WI38 (cell line): ENCODE measurements around the gene THBS1.

Source experiments
- H3K4me3 ChIP-seq: 2 replicates; pipeline ENCODE4 v1.5.1; 2011; ENCODE audit warnings: low read depth, mild to moderate bottlenecking, control low read depth, low read length
- CTCF ChIP-seq: IDR thresholded peaks from 2 replicates; pipeline ENCODE4 v1.5.1; 2012; ENCODE audit warnings: low read depth, mild to moderate bottlenecking, control low read depth, low read length

The THBS1 gene

GRCh38 chr15:39580485-39581241 is at the start of gene THBS1:
THBS1 (plus strand) TSS chr15:39581079; CDS start chr15:39581858, 779 bp downstream.
- peak within 1 kb of the TSS; percentile 96 for H3K4me3 ChIP-seq
- TF ChIP-seq CTCF: no peak

- TF ChIP-seq CTCF: no peak
- no peak overlapping the region for H3K4me3 ChIP-seq
Measured at GRCh38 chr15:39534996-39535395, 45.9 kb upstream of the THBS1 start.

GRCh38 chr15:39535466-39535865 is 45.4 kb upstream of the THBS1 start:
- no peak for TF ChIP-seq CTCF
- H3K4me3 ChIP-seq: no peak overlapping the region

GRCh38 chr15:39538936-39539335 is 41.9 kb upstream of the THBS1 start:
- no peak overlapping the region for H3K4me3 ChIP-seq
- TF ChIP-seq CTCF: no peak

GRCh38 chr15:39539466-39539865 is 41.4 kb upstream of the THBS1 start:
- no peak for TF ChIP-seq CTCF
- H3K4me3 ChIP-seq: no peak overlapping the region

- H3K4me3 ChIP-seq: no peak overlapping the region
- TF ChIP-seq CTCF: no peak
Measured at GRCh38 chr15:39539973-39540558, 40.8 kb upstream of the THBS1 start.

- no peak overlapping the region for H3K4me3 ChIP-seq
- no peak for TF ChIP-seq CTCF
Measured at GRCh38 chr15:39542385-39543065, 38.4 kb upstream of the THBS1 start.
